ENCODE results near the gene CATSPERE. TPM values are rescaled to one million over a fixed set of nuclear protein-coding genes. Genes with fewer than 3 reads are reported as not detected.
"Not testable (repeated sequence)": the region's sequence is repeated elsewhere in the genome, so short reads cannot be mapped to it uniquely, and the experiment has no call there.

Gene CATSPERE
- polyA plus RNA-seq, 6 donors from 2014 or later, result 0.16 to 1.5 (median 0.91) TPM

- H3K4me1 Mint-ChIP-seq, result peaks cover 7 to 24% (median 19%) of the 10 kb centered on the region in 3 donors
- H3K27me3 Mint-ChIP-seq, result no peaks in the 10 kb centered on the region
- peaks cover 0 to 2% (median 0%) of the 10 kb centered on the region in 7 donors for H3K9me3 Mint-ChIP-seq
- no peak for ATAC-seq (ENCODE audit: low read depth in 2 of 2)
- H3K27ac Mint-ChIP-seq, result peak overlapping the region in 4 of 6 donors; percentile 22 to 36 (median 22)
- H3K4me3 Mint-ChIP-seq, result no peak overlapping the region
- peaks cover 0 to 5% of the 10 kb centered on the region in 2 donors for H3K36me3 Mint-ChIP-seq
- no peak for DNase-seq
Observed at GRCh38 chr1:244672946-244673682, 212.0 kb downstream of the CATSPERE start.

GRCh38 chr1:244674446-244674845 lies 213.4 kb downstream of the CATSPERE start:
- peaks cover 0 to 5% of the 10 kb centered on the region in 2 donors for H3K36me3 Mint-ChIP-seq
- peaks cover 0 to 2% (median 0%) of the 10 kb centered on the region in 7 donors for H3K9me3 Mint-ChIP-seq
- peak overlapping the region in 2 of 6 donors; percentile 34 to 64 for H3K27ac Mint-ChIP-seq

GRCh38 chr1:244675167-244675566 lies 214.1 kb downstream of the CATSPERE start:
- Mint-ChIP-seq H3K4me3 (no peak overlapping the region), H3K9me3 (peaks cover 0 to 2% (median 0%) of the 10 kb centered on the region in 7 donors), H3K36me3 (peaks cover 0 to 5% of the 10 kb centered on the region in 2 donors), H3K27me3 (no peaks in the 10 kb centered on the region), H3K27ac (peak overlapping the region in 1 of 6 donors; percentile 12), H3K4me1 (peaks cover 7 to 24% (median 18%) of the 10 kb centered on the region in 3 donors)
- no peak for DNase-seq
- no peak for ATAC-seq (ENCODE audit: low read depth in 2 of 2)

More at GRCh38 chr1:244674446-244674845, 213.4 kb downstream of the CATSPERE start:
- Mint-ChIP-seq H3K4me1 (peaks cover 7 to 24% (median 18%) of the 10 kb centered on the region in 3 donors), H3K27me3 (no peaks in the 10 kb centered on the region), H3K4me3 (no peak overlapping the region)
- ATAC-seq (ENCODE audit: low read depth in 2 of 2) (no peak), DNase-seq (no peak)

- H3K27ac Mint-ChIP-seq, result peak overlapping the region in 1 of 6 donors; percentile 57
- no peak for DNase-seq
- no peak for ATAC-seq (ENCODE audit: low read depth in 2 of 2)
- peaks cover 7 to 29% of the 10 kb centered on the region in 2 donors for H3K36me3 Mint-ChIP-seq
- no peak overlapping the region for H3K4me3 Mint-ChIP-seq
- H3K9me3 Mint-ChIP-seq, result no peaks in the 10 kb centered on the region
- H3K4me1 Mint-ChIP-seq, result peaks cover 16 to 33% (median 19%) of the 10 kb centered on the region in 3 donors
- no peaks in the 10 kb centered on the region for H3K27me3 Mint-ChIP-seq
Observed at GRCh38 chr1:244678697-244679096, 217.6 kb downstream of the CATSPERE start.

- Mint-ChIP-seq H3K27ac (no peak overlapping the region), H3K4me3 (no peak overlapping the region), H3K4me1 (peaks cover 16 to 27% (median 21%) of the 10 kb centered on the region in 3 donors), H3K36me3 (peaks cover 7 to 23% of the 10 kb centered on the region in 2 donors), H3K27me3 (no peaks in the 10 kb centered on the region), H3K9me3 (no peaks in the 10 kb centered on the region)
- no peak for DNase-seq
- no peak for ATAC-seq (ENCODE audit: low read depth in 2 of 2)
Observed at GRCh38 chr1:244680667-244681066, 219.6 kb downstream of the CATSPERE start.

- Mint-ChIP-seq H3K36me3 (peaks cover 7 to 23% of the 10 kb centered on the region in 2 donors), H3K4me1 (peaks cover 15 to 26% (median 18%) of the 10 kb centered on the region in 3 donors)
- ATAC-seq (ENCODE audit: low read depth in 2 of 2); H3K9me3 Mint-ChIP-seq; DNase-seq; H3K27ac Mint-ChIP-seq; H3K27me3 Mint-ChIP-seq; H3K4me3 Mint-ChIP-seq: not testable (repeated sequence)
Observed at GRCh38 chr1:244682087-244682486, 221.0 kb downstream of the CATSPERE start.

Other genes with a start within 250 kb of the CATSPERE start
- 10 to 100 TPM; 19.4 to 28.9 (median 25.8) TPM for gene ADSS2, start 9.4 kb upstream of the CATSPERE start, polyA plus RNA-seq (ENCODE audit: low read depth in 6 of 6)
- gene DESI2, start 191.9 kb downstream of the CATSPERE start, polyA plus RNA-seq (ENCODE audit: low read depth in 6 of 6), result 10 to 100 TPM; 17.2 to 23.8 (median 19.0) TPM